A549 (cell line): Measurements from ENCODE around the gene TUNAR. TPM values are rescaled to one million over a fixed set of nuclear protein-coding genes. Genes with fewer than 3 reads are reported as not detected.

Source experiments
- ATAC-seq, 2 experiments: fragments of 200-7000 bp in 1 of 2; fragments of >200 bp in 1 of 2; cut with Nextera tagmentation in 1 of 2; cut with Tn5 transposase in 1 of 2; 3 replicates each; pipeline versions ENCODE4 v1.8.0 to v1.9.1; 2018 to 2020; ENCODE audit warnings: mild to moderate bottlenecking in 1 of 2, moderate library complexity in 1 of 2
- CTCF ChIA-PET: fragments of 300-600 bp; sonication (Branson Sonifier 250); formaldehyde crosslinking; extraction: SDS; loops from one replicate; lab custom pipeline; 2021; ENCODE audit warnings: antibody characterized with exemption, inconsistent platforms; lab: Yijun Ruan, JAX
- POLR2A ChIA-PET: fragments of 350-600 bp; formaldehyde crosslinking; extraction: SDS; loops from one replicate; lab custom pipeline; 2021; ENCODE audit warnings: antibody characterized with exemption, inconsistent platforms; lab: Yijun Ruan, JAX
- DNase-seq, 2 experiments: peaks; one replicate each; pipeline versions ENCODE4 v3.0.0 to v3.0.0-alpha.2; 2011 to 2016; ENCODE audit warnings: low read depth in 1 of 2, low spot score in 1 of 2
- FAIRE-seq: peaks from 2 replicates; lab custom pipeline; 2011; peaks lifted over from hg19 to GRCh38; lab: Jason Lieb, UNC
- H3K27ac ChIP-seq, 2 experiments: fragments of >200 bp; sonication (Bioruptor Twin); formaldehyde crosslinking; 3 replicates each; pipeline ENCODE4 v1.5.1; 2016 to 2017
- H3K4me1 ChIP-seq: fragments of >200 bp; sonication (Bioruptor Twin); formaldehyde crosslinking; 3 replicates; pipeline ENCODE4 v1.6.1; 2016
- H3K4me2 ChIP-seq: fragments of >200 bp; sonication (Bioruptor Twin); formaldehyde crosslinking; 3 replicates; pipeline ENCODE4 v1.6.1; 2016
- H3K4me3 ChIP-seq: fragments of >200 bp; sonication (Bioruptor Twin); formaldehyde crosslinking; 3 replicates; pipeline ENCODE4 v1.5.1; 2016
- H3K9me3 ChIP-seq: fragments of >200 bp; sonication (Bioruptor Twin); formaldehyde crosslinking; 3 replicates; pipeline ENCODE4 v1.6.1; 2016
- CBX2 ChIP-seq: fragments of 200-600 bp; sonication (generic); IDR thresholded peaks from 2 replicates; pipeline ENCODE4 v1.6.1; 2016; ENCODE audit warnings: low read depth, mild to moderate bottlenecking, borderline replicate concordance
- CBX8 ChIP-seq: fragments of 200-600 bp; sonication (generic); IDR thresholded peaks from 2 replicates; pipeline ENCODE4 v1.6.1; 2016
- CEBPB ChIP-seq, 2 experiments: fragments of >200 bp in 1 of 2; sonication (Bioruptor Twin) in 1 of 2; formaldehyde crosslinking in 1 of 2; IDR thresholded peaks; 2 replicates each; pipeline ENCODE4 v1.6.1; 2012 to 2016
- CHD2 ChIP-seq: fragments of 150-350 bp; IDR thresholded peaks from 2 replicates; pipeline ENCODE4 v1.6.1; 2014; ENCODE audit warnings: low read length; ENCODE audit not compliant: partially characterized antibody
- CHD4 ChIP-seq: fragments of 200-600 bp; sonication (generic); IDR thresholded peaks from 2 replicates; pipeline ENCODE4 v1.6.1; 2016; ENCODE audit warnings: antibody characterized with exemption, mild to moderate bottlenecking, borderline replicate concordance
- EHMT2 ChIP-seq: fragments of 200-600 bp; sonication (generic); IDR thresholded peaks from 2 replicates; pipeline ENCODE4 v1.6.1; 2016; ENCODE audit warnings: antibody characterized with exemption, low read depth, mild to moderate bottlenecking, moderate library complexity
- EP300 ChIP-seq, 2 experiments: fragments of >200 bp; sonication (Bioruptor Twin); formaldehyde crosslinking; IDR thresholded peaks; 2 replicates in 1 of 2; 3 replicates in 1 of 2; pipeline ENCODE4 v1.6.1; 2016 to 2017
- ESRRA ChIP-seq: fragments of 150-350 bp; IDR thresholded peaks from 2 replicates; pipeline ENCODE4 v1.6.1; 2014; ENCODE audit warnings: mild to moderate bottlenecking, low read length, borderline replicate concordance
- FOSB ChIP-seq: fragments of 250-450 bp; sonication (Bioruptor Pico); IDR thresholded peaks from 2 replicates; pipeline ENCODE4 v1.5.0; 2020; ENCODE audit warnings: mild to moderate bottlenecking, moderate library complexity
- FOSL2 ChIP-seq, 2 experiments: fragments of 450-650 bp in 1 of 2; fragments of >200 bp in 1 of 2; sonication (Bioruptor Twin) in 1 of 2; formaldehyde crosslinking; IDR thresholded peaks; 2 replicates each; pipeline versions ENCODE4 v1.5.0 to v1.6.1; 2016 to 2020; ENCODE audit warnings: mild to moderate bottlenecking in 1 of 2, moderate library complexity in 1 of 2
- FOXS1 ChIP-seq: fragments of 250-450 bp; sonication (Bioruptor Pico); IDR thresholded peaks from 2 replicates; pipeline ENCODE4 v1.5.0; 2020; ENCODE audit warnings: mild to moderate bottlenecking, moderate library complexity
- HOXB13 ChIP-seq: fragments of 250-450 bp; sonication (Bioruptor Pico); IDR thresholded peaks from 2 replicates; pipeline ENCODE4 v1.5.0; 2020; ENCODE audit warnings: low read depth, mild to moderate bottlenecking, moderate library complexity
- KDM5A ChIP-seq: fragments of 200-600 bp; sonication (generic); IDR thresholded peaks from 2 replicates; pipeline ENCODE4 v1.6.1; 2016; ENCODE audit warnings: antibody characterized with exemption, mild to moderate bottlenecking
- NPAS2 ChIP-seq: fragments of 250-450 bp; sonication (Bioruptor Pico); IDR thresholded peaks from 2 replicates; pipeline ENCODE4 v1.8.0; 2022; ENCODE audit warnings: mild to moderate bottlenecking, moderate library complexity, borderline replicate concordance
- NR3C1 ChIP-seq: fragments of >200 bp; sonication (Bioruptor Twin); formaldehyde crosslinking; IDR thresholded peaks from 3 replicates; pipeline ENCODE4 v1.6.1; 2017
- PHF8 ChIP-seq: fragments of 200-600 bp; sonication (generic); IDR thresholded peaks from 2 replicates; pipeline ENCODE4 v1.6.1; 2016; ENCODE audit warnings: low read depth, mild to moderate bottlenecking, antibody characterized with exemption, moderate library complexity, borderline replicate concordance
- RAD21 ChIP-seq, 2 experiments: fragments of >200 bp in 1 of 2; sonication (Bioruptor Twin) in 1 of 2; formaldehyde crosslinking in 1 of 2; IDR thresholded peaks in 1 of 2; conservative IDR thresholded peaks in 1 of 2; 2 replicates in 1 of 2; 3 replicates in 1 of 2; pipeline ENCODE4 v1.6.1; 2012 to 2018; ENCODE audit warnings: inconsistent platforms in 1 of 2
- RNF2 ChIP-seq: fragments of 200-600 bp; sonication (generic); IDR thresholded peaks from 2 replicates; pipeline ENCODE4 v1.6.1; 2016; ENCODE audit warnings: low read depth, mild to moderate bottlenecking, antibody characterized with exemption, moderate library complexity, borderline replicate concordance
- TFCP2L1 ChIP-seq: fragments of 250-450 bp; sonication (Bioruptor Pico); IDR thresholded peaks from 2 replicates; pipeline ENCODE4 v1.5.0; 2021; ENCODE audit warnings: mild to moderate bottlenecking
- TP53 ChIP-seq: fragments of 250-450 bp; sonication (Bioruptor Pico); IDR thresholded peaks from 2 replicates; pipeline ENCODE4 v1.5.0; 2021; ENCODE audit warnings: mild to moderate bottlenecking, moderate library complexity
- ZFP36 ChIP-seq: fragments of 450-650 bp; IDR thresholded peaks from 2 replicates; pipeline ENCODE4 v1.6.1; 2014; ENCODE audit warnings: borderline replicate concordance; ENCODE audit not compliant: partially characterized antibody
- ZNF302 ChIP-seq: fragments of 250-450 bp; sonication (Bioruptor Pico); IDR thresholded peaks from 2 replicates; pipeline ENCODE4 v1.9.0; 2021; ENCODE audit warnings: inconsistent platforms, mild to moderate bottlenecking, moderate library complexity
- WGBS: methylation state at CpG from one replicate; pipeline ENCODE4 v1.1.6; 2017; ENCODE audit errors: missing lambda C conversion rate; 5-methylcytosine and 5-hydroxymethylcytosine counted together
- polyA plus RNA-seq, 4 experiments: library from polyadenylated mRNA; depleted of rRNA in 3 of 4; stranded (reverse); fragments of >200 nt; fragmentation: RNase III in 1 of 4; extraction: RNeasy Plus Mini Kit Qiagen cat#74134 plus additional on column Dnase treatment in 1 of 4; gene quantifications; 2 replicates in 3 of 4; 3 replicates in 1 of 4; pipeline ENCODE4 v1.2.3, GENCODE V29; 2011 to 2017
- TF ChIP-seq, protein P1 (sequence below): fragments of 450-650 bp; IDR thresholded peaks from 2 replicates; pipeline ENCODE4 v1.6.1; 2014; ENCODE audit warnings: antibody characterized with exemption
- TF ChIP-seq, protein P2 (sequence below): IDR thresholded peaks from 2 replicates; pipeline ENCODE4 v1.6.1; 2012
- TF ChIP-seq, protein P3 (sequence below): fragments of 250-450 bp; sonication (Bioruptor Pico); IDR thresholded peaks from 2 replicates; pipeline ENCODE4 v1.5.0; 2020; ENCODE audit warnings: low read depth, mild to moderate bottlenecking, moderate library complexity
- TF ChIP-seq, protein P4 (sequence below): IDR thresholded peaks from 2 replicates; pipeline ENCODE4 v1.6.1; 2012; ENCODE audit warnings: low read depth, borderline replicate concordance
- TF ChIP-seq, protein P5 (sequence below): fragments of >200 bp; sonication (Bioruptor Twin); formaldehyde crosslinking; IDR thresholded peaks from 3 replicates; pipeline ENCODE4 v1.6.1; 2016
- TF ChIP-seq, protein P6 (sequence below): fragments of 250-450 bp; sonication (Bioruptor Pico); IDR thresholded peaks from 2 replicates; pipeline ENCODE4 v1.5.0; 2021; ENCODE audit warnings: mild to moderate bottlenecking, moderate library complexity, borderline replicate concordance

The TUNAR gene
- polyA plus RNA-seq, 2 of the 4 experiments (the other 2 are of a cell fraction) = not detected

DNA sequence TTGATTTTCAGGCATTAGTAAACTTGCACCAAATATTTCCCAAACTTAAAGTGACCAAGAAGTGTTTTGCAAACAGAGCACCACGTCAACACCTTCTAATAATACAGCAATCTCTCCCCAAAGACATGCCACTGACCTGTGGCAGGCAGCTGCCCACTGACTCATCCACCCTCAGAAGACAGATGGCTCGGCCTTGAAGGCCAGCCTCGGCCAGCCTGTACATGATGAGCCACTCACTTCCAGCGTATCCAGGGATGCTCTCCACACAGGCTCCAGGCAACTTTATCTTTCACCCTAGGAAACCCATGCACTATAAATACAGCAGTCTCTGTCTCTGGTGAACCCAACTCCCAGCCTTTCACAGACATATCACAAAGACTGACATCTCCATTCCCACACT lies 62.7 kb downstream of the TUNAR start:
- CTCF ChIA-PET = no interaction called here

DNA sequence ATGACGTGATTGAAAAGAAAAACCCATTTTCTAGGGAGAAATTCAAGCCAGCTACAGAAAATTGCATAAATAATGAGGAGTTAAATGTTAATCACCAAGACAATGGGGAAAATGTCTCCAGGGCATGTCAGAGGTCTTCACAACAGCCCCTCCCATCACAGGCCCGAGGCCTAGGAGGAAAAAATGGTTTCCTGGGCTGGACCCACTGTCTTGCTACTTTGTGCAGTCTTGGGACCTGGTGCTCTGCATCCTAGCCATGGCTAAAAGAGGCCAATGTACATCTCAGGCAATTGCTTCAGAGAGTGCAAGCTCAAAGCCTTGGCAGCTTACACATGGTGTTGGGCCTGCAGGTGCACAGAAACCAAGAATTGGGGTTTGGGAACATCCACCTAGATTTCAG lies 65.3 kb downstream of the TUNAR start:
- Histone ChIP-seq H3K4me2 (no peak overlapping the region), H3K4me1 (no peaks in the 10 kb centered on the region), H3K4me3 (no peak overlapping the region), H3K27ac (no peak overlapping the region), H3K9me3 (no peaks in the 10 kb centered on the region)
- 0% methylated on average over 2 of the region's 2 CpGs for WGBS
- ChIA-PET POLR2A (no interaction called here), CTCF (no interaction called here)
- no peak for ATAC-seq
- no peak for DNase-seq
- TF ChIP-seq CBX8 = no peak
- TF ChIP-seq, protein P1, sequence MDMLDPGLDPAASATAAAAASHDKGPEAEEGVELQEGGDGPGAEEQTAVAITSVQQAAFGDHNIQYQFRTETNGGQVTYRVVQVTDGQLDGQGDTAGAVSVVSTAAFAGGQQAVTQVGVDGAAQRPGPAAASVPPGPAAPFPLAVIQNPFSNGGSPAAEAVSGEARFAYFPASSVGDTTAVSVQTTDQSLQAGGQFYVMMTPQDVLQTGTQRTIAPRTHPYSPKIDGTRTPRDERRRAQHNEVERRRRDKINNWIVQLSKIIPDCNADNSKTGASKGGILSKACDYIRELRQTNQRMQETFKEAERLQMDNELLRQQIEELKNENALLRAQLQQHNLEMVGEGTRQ = no peak
- FAIRE-seq = no peak

More for the DNA sequence above, 62.7 kb downstream of the TUNAR start:
- Histone ChIP-seq H3K27ac (no peak overlapping the region), H3K4me2 (no peak overlapping the region), H3K4me1 (no peaks in the 10 kb centered on the region), H3K9me3 (no peaks in the 10 kb centered on the region), H3K4me3 (no peak overlapping the region)
- 3% methylated on average over 4 of the region's 4 CpGs for WGBS
- no peak for DNase-seq
- TF ChIP-seq PHF8 (no peak), NR3C1 (no peak), ZNF302 (CRISPR knock-in tag) (no peak), NPAS2 (CRISPR knock-in tag) (no peak), FOSB (CRISPR knock-in tag) (no peak), TFCP2L1 (CRISPR knock-in tag) (no peak), CBX2 (no peak), EHMT2 (no peak), RNF2 (no peak), TP53 (CRISPR knock-in tag) (no peak), EP300 (IDR thresholded peaks at IDR 0.05) (no peak), CHD4 (no peak), CHD2 (no peak), FOSL2 (IDR thresholded peaks at IDR 0.05) (no peak), FOSL2 (CRISPR knock-in tag; IDR thresholded peaks at IDR 0.05) (no peak)
- TF ChIP-seq, protein P2, sequence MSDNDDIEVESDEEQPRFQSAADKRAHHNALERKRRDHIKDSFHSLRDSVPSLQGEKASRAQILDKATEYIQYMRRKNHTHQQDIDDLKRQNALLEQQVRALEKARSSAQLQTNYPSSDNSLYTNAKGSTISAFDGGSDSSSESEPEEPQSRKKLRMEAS = no peak
- TF ChIP-seq, protein P3, sequence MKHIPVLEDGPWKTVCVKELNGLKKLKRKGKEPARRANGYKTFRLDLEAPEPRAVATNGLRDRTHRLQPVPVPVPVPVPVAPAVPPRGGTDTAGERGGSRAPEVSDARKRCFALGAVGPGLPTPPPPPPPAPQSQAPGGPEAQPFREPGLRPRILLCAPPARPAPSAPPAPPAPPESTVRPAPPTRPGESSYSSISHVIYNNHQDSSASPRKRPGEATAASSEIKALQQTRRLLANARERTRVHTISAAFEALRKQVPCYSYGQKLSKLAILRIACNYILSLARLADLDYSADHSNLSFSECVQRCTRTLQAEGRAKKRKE (CRISPR knock-in tag) = no peak
- TF ChIP-seq, protein P4, sequence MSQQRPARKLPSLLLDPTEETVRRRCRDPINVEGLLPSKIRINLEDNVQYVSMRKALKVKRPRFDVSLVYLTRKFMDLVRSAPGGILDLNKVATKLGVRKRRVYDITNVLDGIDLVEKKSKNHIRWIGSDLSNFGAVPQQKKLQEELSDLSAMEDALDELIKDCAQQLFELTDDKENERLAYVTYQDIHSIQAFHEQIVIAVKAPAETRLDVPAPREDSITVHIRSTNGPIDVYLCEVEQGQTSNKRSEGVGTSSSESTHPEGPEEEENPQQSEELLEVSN = no peak
- TF ChIP-seq, protein P5, sequence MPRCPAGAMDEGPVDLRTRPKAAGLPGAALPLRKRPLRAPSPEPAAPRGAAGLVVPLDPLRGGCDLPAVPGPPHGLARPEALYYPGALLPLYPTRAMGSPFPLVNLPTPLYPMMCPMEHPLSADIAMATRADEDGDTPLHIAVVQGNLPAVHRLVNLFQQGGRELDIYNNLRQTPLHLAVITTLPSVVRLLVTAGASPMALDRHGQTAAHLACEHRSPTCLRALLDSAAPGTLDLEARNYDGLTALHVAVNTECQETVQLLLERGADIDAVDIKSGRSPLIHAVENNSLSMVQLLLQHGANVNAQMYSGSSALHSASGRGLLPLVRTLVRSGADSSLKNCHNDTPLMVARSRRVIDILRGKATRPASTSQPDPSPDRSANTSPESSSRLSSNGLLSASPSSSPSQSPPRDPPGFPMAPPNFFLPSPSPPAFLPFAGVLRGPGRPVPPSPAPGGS = no peak
- POLR2A ChIA-PET = no interaction called here
- ATAC-seq = no peak
- FAIRE-seq = no peak

DNA sequence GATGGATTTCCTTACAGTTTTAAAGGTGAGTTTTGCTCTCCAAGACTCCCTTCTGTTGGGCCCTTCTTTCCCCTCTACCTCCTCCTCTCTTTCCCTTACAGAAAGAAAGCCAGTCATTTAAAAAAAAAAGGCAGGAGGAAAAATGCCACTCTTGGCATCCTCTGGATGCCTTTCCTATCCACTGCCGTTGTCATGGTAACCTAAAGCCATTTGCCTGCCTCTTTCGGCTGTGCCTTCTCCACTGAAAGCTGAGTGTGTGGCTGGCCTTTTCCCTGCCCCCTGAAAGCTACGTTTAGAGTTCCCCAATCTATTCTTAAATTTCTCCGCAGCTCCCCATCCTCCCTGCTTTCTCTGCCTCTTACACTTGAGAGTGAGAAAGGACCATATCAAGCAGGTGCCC lies 67.1 kb downstream of the TUNAR start:
- POLR2A ChIA-PET = no interaction called here
- FAIRE-seq (no peak), ATAC-seq (no peak), DNase-seq (no peak)
- H3K4me1 ChIP-seq = no peaks in the 10 kb centered on the region
- WGBS = 2% methylated on average over 4 of the region's 4 CpGs
- H3K27ac ChIP-seq = no peak overlapping the region
- no peak overlapping the region for H3K4me2 ChIP-seq
- no peaks in the 10 kb centered on the region for H3K9me3 ChIP-seq
- no peak overlapping the region for H3K4me3 ChIP-seq
- CTCF ChIA-PET = interaction anchor here (1.3 kb wide), 1 partner anchor 155 kb away, joined by 3 read pairs; no protein-coding TSS in a partner anchor
- TF ChIP-seq, protein P6, sequence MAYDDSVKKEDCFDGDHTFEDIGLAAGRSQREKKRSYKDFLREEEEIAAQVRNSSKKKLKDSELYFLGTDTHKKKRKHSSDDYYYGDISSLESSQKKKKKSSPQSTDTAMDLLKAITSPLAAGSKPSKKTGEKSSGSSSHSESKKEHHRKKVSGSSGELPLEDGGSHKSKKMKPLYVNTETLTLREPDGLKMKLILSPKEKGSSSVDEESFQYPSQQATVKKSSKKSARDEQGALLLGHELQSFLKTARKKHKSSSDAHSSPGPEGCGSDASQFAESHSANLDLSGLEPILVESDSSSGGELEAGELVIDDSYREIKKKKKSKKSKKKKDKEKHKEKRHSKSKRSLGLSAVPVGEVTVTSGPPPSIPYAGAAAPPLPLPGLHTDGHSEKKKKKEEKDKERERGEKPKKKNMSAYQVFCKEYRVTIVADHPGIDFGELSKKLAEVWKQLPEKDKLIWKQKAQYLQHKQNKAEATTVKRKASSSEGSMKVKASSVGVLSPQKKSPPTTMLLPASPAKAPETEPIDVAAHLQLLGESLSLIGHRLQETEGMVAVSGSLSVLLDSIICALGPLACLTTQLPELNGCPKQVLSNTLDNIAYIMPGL (CRISPR knock-in tag) = no peak
- TF ChIP-seq HOXB13 (no peak), FOXS1 (CRISPR knock-in tag) (no peak), KDM5A (no peak), RAD21 (conservative IDR thresholded peaks at IDR 0.05 in 1 of 2, IDR thresholded peaks at IDR 0.05 in 1 of 2) (no peak), ZFP36 (no peak), CEBPB (IDR thresholded peaks at IDR 0.05) (no peak), ESRRA (no peak)
- TF ChIP-seq, protein P3 (CRISPR knock-in tag) = no peak
